ENCODE measurements around the gene DDX31. TPM values are rescaled to one million over a fixed set of nuclear protein-coding genes. Genes with fewer than 3 reads are reported as not detected.

DDX31 gene
- total RNA-seq, 1 donor from 2014 or later = 6.4 TPM

GRCh38 chr9:132543960-132544359, 125.8 kb downstream of the DDX31 start:
- ATAC-seq = no peak

DNA sequence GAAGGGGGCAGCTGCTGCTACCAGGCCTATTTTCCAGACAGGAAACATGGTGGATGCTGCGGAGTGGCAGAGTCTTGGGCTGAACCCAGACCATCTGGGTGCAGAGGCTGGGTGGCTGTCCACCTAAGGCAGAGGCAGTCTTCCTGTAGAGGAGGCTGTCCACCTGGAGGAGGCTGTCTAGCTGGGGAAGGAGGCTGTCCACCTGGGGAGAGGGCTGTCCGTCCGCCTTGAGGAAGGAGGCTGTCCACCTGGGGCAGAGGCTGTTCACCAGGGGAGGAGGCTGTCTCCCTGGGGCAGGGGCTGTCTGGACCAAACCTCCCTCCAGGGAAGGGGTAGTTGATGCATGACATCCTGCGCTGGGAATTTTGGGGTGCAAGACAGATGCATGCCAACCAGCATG, 126.5 kb downstream of the DDX31 start:
- no peak for ATAC-seq

Other genes with a start within 250 kb of the DDX31 start
- gene BARHL1, start 87.4 kb downstream of the DDX31 start, total RNA-seq = not detected
- 12.8 TPM for gene GTF3C4, start 481 bp upstream of the DDX31 start, total RNA-seq
- gene AK8, start 208.3 kb upstream of the DDX31 start, total RNA-seq = 1.7 TPM
- 11.2 TPM for gene SPACA9, start 208.9 kb upstream of the DDX31 start, total RNA-seq

Measured in esophagus mucosa (tissue), 1 donor.